Measurements from ENCODE around the gene ATP6V0E2. TPM values are rescaled to one million over a fixed set of nuclear protein-coding genes. Genes with fewer than 3 reads are reported as not detected.

ATP6V0E2 gene
- total RNA-seq, 1 experiment from 2014 or later: 19.0 TPM

DNA sequence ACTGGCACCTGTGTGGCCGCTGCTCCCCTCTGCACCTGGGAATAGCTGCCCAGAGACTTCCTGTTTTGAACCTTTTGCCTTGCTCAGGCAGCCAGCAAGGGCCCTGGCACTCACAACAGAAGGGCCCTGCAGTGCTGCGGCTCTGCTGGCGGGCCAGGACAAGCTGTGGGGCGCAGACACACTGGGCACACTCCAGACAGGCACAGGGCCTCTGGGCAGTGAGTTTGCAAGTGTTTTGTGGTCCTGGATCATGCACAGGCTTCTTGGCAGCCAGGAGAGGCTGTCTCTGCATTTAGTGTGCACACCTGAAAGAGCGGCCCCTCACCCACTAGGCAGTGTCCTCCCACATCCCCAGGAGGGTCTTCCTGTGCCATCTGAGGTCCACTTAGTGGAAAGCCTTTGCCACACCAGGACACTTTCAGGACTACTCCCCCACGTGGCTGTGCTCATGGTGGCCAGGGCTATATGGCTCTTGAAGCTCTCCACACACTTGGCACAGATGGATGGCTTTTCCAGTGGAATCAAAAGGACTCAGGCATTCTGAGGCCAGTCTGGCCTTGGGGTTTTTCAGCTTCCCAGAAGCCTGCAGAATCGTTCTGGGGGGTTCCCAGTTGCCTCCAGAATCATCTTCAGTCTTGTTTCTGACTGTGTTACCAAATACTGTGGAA is 5.0 kb upstream of the ATP6V0E2 start:
- Mint-ChIP-seq H3K27me3 (ENCODE audit: low read depth) (peaks cover 23% of the 10 kb centered on the region), H3K4me3 (no peak overlapping the region), H3K9me3 (no peaks in the 10 kb centered on the region), H3K36me3 (ENCODE audit: insufficient read depth in 1 of 3, low read depth in 3 of 3) (no peaks in the 10 kb centered on the region), H3K27ac (no peak overlapping the region), H3K4me1 (peaks cover 0 to 8% of the 10 kb centered on the region in 2 experiments)
- no peak overlapping the region for H3K9ac ChIP-seq (ENCODE audit: extremely low read depth, insufficient read length, low read length)
- no peak overlapping the region for H4K8ac ChIP-seq (replicated peaks; ENCODE audit: insufficient read length, low read depth, low read length)
- no peak overlapping the region for H4K5ac ChIP-seq (ENCODE audit: insufficient read length, low read depth, low read length)
- no peaks in the 10 kb centered on the region for H4K20me1 ChIP-seq (ENCODE audit: control insufficient read depth, insufficient read depth, insufficient read length)
- H3K79me2 ChIP-seq (ENCODE audit: insufficient read depth, low read length): no peaks in the 10 kb centered on the region
- no peak overlapping the region for H2BK5ac ChIP-seq (ENCODE audit: insufficient read length, low read length)
- H3K79me1 ChIP-seq (ENCODE audit: insufficient read depth, low read depth, low read length, poor library complexity, severe bottlenecking): no peaks in the 10 kb centered on the region
- no peak overlapping the region for H4K91ac ChIP-seq (ENCODE audit: insufficient read length, low read depth, low read length)
- no peak for DNase-seq
- no peak overlapping the region for H2AFZ ChIP-seq (ENCODE audit: low read length)
- H2BK120ac ChIP-seq (ENCODE audit: low read depth, low read length, poor library complexity, severe bottlenecking): no peak overlapping the region
- H2BK15ac ChIP-seq (ENCODE audit: low read depth, low read length): no peak overlapping the region
- H3K18ac ChIP-seq (ENCODE audit: insufficient read length, low read depth, low read length): no peak overlapping the region
- H3K27ac ChIP-seq (ENCODE audit: insufficient read length, low read depth, low read length): no peak overlapping the region
- no peak overlapping the region for H3K4me2 ChIP-seq (ENCODE audit: insufficient read depth, insufficient read length, low read length)
- peaks cover 8% of the 10 kb centered on the region for H3K23me2 ChIP-seq (ENCODE audit: insufficient read length, low read depth, low read length, poor library complexity, severe bottlenecking)
- H2BK20ac ChIP-seq (ENCODE audit: low read depth, low read length, poor library complexity, severe bottlenecking): no peak overlapping the region
- no peak overlapping the region for H3T11ph ChIP-seq (ENCODE audit: low read length)
- no peak overlapping the region for H3K4ac ChIP-seq (ENCODE audit: low read depth, low read length)
- H2BK12ac ChIP-seq (ENCODE audit: insufficient read length, low read depth, low read length): no peak overlapping the region
- H3K23ac ChIP-seq (ENCODE audit: insufficient read length, low read depth, low read length): no peak overlapping the region
- no CpG with 5 or more reads among the region's 7 CpGs for WGBS (ENCODE audit: extremely low coverage, insufficient read length, low lambda C conversion rate)
- H3K56ac ChIP-seq (ENCODE audit: insufficient read length, low read depth, low read length): no peak overlapping the region
- no peak overlapping the region for H3K14ac ChIP-seq (ENCODE audit: insufficient read depth, low read length)
- no peaks in the 10 kb centered on the region for H3K9me3 ChIP-seq (ENCODE audit: control insufficient read depth, low read depth, low read length)
- TF ChIP-seq, protein P1, sequence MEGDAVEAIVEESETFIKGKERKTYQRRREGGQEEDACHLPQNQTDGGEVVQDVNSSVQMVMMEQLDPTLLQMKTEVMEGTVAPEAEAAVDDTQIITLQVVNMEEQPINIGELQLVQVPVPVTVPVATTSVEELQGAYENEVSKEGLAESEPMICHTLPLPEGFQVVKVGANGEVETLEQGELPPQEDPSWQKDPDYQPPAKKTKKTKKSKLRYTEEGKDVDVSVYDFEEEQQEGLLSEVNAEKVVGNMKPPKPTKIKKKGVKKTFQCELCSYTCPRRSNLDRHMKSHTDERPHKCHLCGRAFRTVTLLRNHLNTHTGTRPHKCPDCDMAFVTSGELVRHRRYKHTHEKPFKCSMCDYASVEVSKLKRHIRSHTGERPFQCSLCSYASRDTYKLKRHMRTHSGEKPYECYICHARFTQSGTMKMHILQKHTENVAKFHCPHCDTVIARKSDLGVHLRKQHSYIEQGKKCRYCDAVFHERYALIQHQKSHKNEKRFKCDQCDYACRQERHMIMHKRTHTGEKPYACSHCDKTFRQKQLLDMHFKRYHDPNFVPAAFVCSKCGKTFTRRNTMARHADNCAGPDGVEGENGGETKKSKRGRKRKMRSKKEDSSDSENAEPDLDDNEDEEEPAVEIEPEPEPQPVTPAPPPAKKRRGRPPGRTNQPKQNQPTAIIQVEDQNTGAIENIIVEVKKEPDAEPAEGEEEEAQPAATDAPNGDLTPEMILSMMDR (conservative IDR thresholded peaks at IDR 0.05): no peak
- no peak overlapping the region for H2AK5ac ChIP-seq (ENCODE audit: insufficient read length, low read length)
- H3K27me3 ChIP-seq (ENCODE audit: insufficient read depth, low read length): no peaks in the 10 kb centered on the region
- H3K4me1 ChIP-seq (ENCODE audit: insufficient read depth, low read length): no peaks in the 10 kb centered on the region
